Pulmonary artery endothelial cell (primary cell): Measurements from ENCODE around the gene PPP1R1B. TPM values are rescaled to one million over a fixed set of nuclear protein-coding genes. Genes with fewer than 3 reads are reported as not detected.

Experiments
- DNase-seq: peaks from one replicate; pipeline ENCODE4 v3.0.0-alpha.2; 2011; ENCODE audit warnings: low read depth, low spot score
- total RNA-seq: library from RNA; depleted of rRNA; stranded (reverse); fragments of >200 nt; gene quantifications from 2 replicates; pipeline ENCODE4 v1.2.3, GENCODE V29; 2014

The PPP1R1B gene
- total RNA-seq, 1 donor from 2014 or later, result not detected

GRCh38 chr17:39652587-39653315 is 26.0 kb downstream of the PPP1R1B start:
- DNase-seq, result no peak

GRCh38 chr17:39653316-39653661 is 26.5 kb downstream of the PPP1R1B start:
- no peak for DNase-seq

GRCh38 chr17:39653662-39654331 is 27.0 kb downstream of the PPP1R1B start:
- DNase-seq, result no peak

- DNase-seq, result no peak
Measured at GRCh38 chr17:39655105-39655504, 28.4 kb downstream of the PPP1R1B start.

- no peak for DNase-seq
Measured at GRCh38 chr17:39658346-39658745, 31.6 kb downstream of the PPP1R1B start.

GRCh38 chr17:39658760-39659159 is 32.0 kb downstream of the PPP1R1B start:
- no peak for DNase-seq

GRCh38 chr17:39659279-39660010 is 32.7 kb downstream of the PPP1R1B start:
- DNase-seq, result peak; percentile 40

GRCh38 chr17:39660011-39660360 is 33.2 kb downstream of the PPP1R1B start:
- DNase-seq, result no peak

- no peak for DNase-seq
Measured at GRCh38 chr17:39660397-39661385, 33.9 kb downstream of the PPP1R1B start.

- no peak for DNase-seq
Measured at GRCh38 chr17:39661744-39662541, 35.2 kb downstream of the PPP1R1B start.

- no peak for DNase-seq
Measured at GRCh38 chr17:39662551-39663339, 36.0 kb downstream of the PPP1R1B start.

- no peak for DNase-seq
Measured at GRCh38 chr17:39663340-39663687, 36.6 kb downstream of the PPP1R1B start.

- DNase-seq, result no peak
Measured at GRCh38 chr17:39663688-39664580, 37.2 kb downstream of the PPP1R1B start.

GRCh38 chr17:39664581-39665561 is 38.1 kb downstream of the PPP1R1B start, which contains the start of gene TCAP:
Gene TCAP (plus strand): TSS chr17:39665349. CDS start chr17:39665360, 11 bp downstream.
- DNase-seq, result no peak

- DNase-seq, result no peak
Measured at GRCh38 chr17:39665642-39666224, 39.0 kb downstream of the PPP1R1B start.

GRCh38 chr17:39666231-39666600 is 39.5 kb downstream of the PPP1R1B start:
- no peak for DNase-seq

- no peak for DNase-seq
Measured at GRCh38 chr17:39666601-39667261, 40.0 kb downstream of the PPP1R1B start.
